GM23338 (cell line): ENCODE results near the gene ADSS1. TPM values are rescaled to one million over a fixed set of nuclear protein-coding genes. Genes with fewer than 3 reads are reported as not detected.

Experiments used
- ATAC-seq: fragments of 200-7000 bp; cut with Tn5 transposase; 3 replicates; pipeline ENCODE4 v1.9.1; 2020
- DNase-seq: peaks from one replicate; pipeline ENCODE4 v3.0.0-alpha.2; 2015; ENCODE audit warnings: low spot score
- H2AFZ ChIP-seq: fragments of 200-600 bp; sonication (generic); 2 replicates; pipeline ENCODE4 v1.8.0; 2016; ENCODE audit warnings: antibody characterized with exemption, mild to moderate bottlenecking, moderate library complexity
- H3F3A ChIP-seq: fragments of 200-600 bp; sonication (generic); replicated peaks from 2 replicates; pipeline ENCODE4 v1.8.0; 2017; ENCODE audit warnings: antibody characterized with exemption, mixed run types, low read depth
- H3K27ac ChIP-seq: fragments of 200-600 bp; sonication (generic); 2 replicates; pipeline ENCODE4 v1.6.1; 2016; ENCODE audit warnings: low read depth
- H3K27me3 ChIP-seq: fragments of 200-600 bp; sonication (generic); 2 replicates; pipeline ENCODE4 v1.8.0; 2016; ENCODE audit warnings: mild to moderate bottlenecking, mixed run types, moderate library complexity; ENCODE audit not compliant: insufficient read depth
- H3K36me3 ChIP-seq: fragments of 200-600 bp; sonication (generic); 2 replicates; pipeline ENCODE4 v1.8.0; 2016; ENCODE audit warnings: mild to moderate bottlenecking; ENCODE audit not compliant: insufficient read depth
- H3K4me1 ChIP-seq: fragments of 200-600 bp; sonication (generic); 2 replicates; pipeline ENCODE4 v1.8.0; 2016; ENCODE audit warnings: mild to moderate bottlenecking, moderate library complexity; ENCODE audit not compliant: insufficient read depth
- H3K4me2 ChIP-seq: fragments of 200-600 bp; sonication (generic); 2 replicates; pipeline ENCODE4 v1.7.1; 2017; ENCODE audit warnings: mixed run types
- H3K4me3 ChIP-seq: fragments of 200-600 bp; sonication (generic); 2 replicates; pipeline ENCODE4 v1.6.1; 2016; ENCODE audit warnings: mixed run types
- H3K79me2 ChIP-seq: fragments of 200-600 bp; sonication (generic); replicated peaks from 2 replicates; pipeline ENCODE4 v1.8.0; 2017; ENCODE audit warnings: mild to moderate bottlenecking; ENCODE audit not compliant: insufficient read depth
- H3K9me2 ChIP-seq: fragments of 200-600 bp; sonication (generic); 2 replicates; pipeline ENCODE4 v1.8.0; 2017; ENCODE audit not compliant: insufficient read depth
- H4K20me1 ChIP-seq: fragments of 200-600 bp; sonication (generic); replicated peaks from 2 replicates; pipeline ENCODE4 v1.8.0; 2017; ENCODE audit warnings: mild to moderate bottlenecking; ENCODE audit not compliant: insufficient read depth
- H3K27ac Mint-ChIP-seq: 2 replicates; pipeline ENCODE4 v1.8.0; 2020; ENCODE audit warnings: inconsistent platforms, mild to moderate bottlenecking, moderate library complexity, mixed read lengths
- H3K27me3 Mint-ChIP-seq: 3 replicates; pipeline ENCODE4 v1.8.0; 2022; ENCODE audit warnings: low read depth, mild to moderate bottlenecking, moderate library complexity, mixed read lengths, inconsistent platforms; ENCODE audit not compliant: insufficient read depth, poor library complexity
- H3K36me3 Mint-ChIP-seq: 3 replicates; pipeline ENCODE4 v1.8.0; 2021; ENCODE audit warnings: low read depth, mild to moderate bottlenecking, inconsistent platforms, moderate library complexity, mixed read lengths
- H3K4me1 Mint-ChIP-seq: 3 replicates; pipeline ENCODE4 v1.8.0; 2020; ENCODE audit warnings: mild to moderate bottlenecking, inconsistent platforms, mixed read lengths
- H3K4me3 Mint-ChIP-seq: 3 replicates; pipeline ENCODE4 v1.8.0; 2021; ENCODE audit warnings: moderate library complexity, mild to moderate bottlenecking, inconsistent platforms, mixed read lengths
- H3K9me3 Mint-ChIP-seq: 3 replicates; pipeline ENCODE4 v1.8.0; 2020; ENCODE audit warnings: moderate library complexity, mild to moderate bottlenecking, inconsistent platforms, mixed read lengths
- CREB1 ChIP-seq: fragments of 250-450 bp; sonication (Bioruptor Pico); IDR thresholded peaks from 2 replicates; pipeline ENCODE4 v1.5.0; 2020; ENCODE audit warnings: low read depth, mild to moderate bottlenecking, moderate library complexity
- NANOG ChIP-seq: IDR thresholded peaks from 2 replicates; pipeline ENCODE4 v1.6.1; 2016; ENCODE audit warnings: antibody characterized with exemption, borderline replicate concordance
- POLR2AphosphoS5 ChIP-seq: IDR thresholded peaks from 2 replicates; pipeline ENCODE4 v1.6.1; 2016; ENCODE audit warnings: antibody characterized with exemption, low read depth
- STAT1 ChIP-seq: IDR thresholded peaks from one replicate; pipeline ENCODE4 v1.6.1; 2016; ENCODE audit warnings: antibody characterized with exemption; ENCODE audit not compliant: unreplicated experiment
- ZNF331 ChIP-seq: fragments of 250-450 bp; sonication (Bioruptor Pico); IDR thresholded peaks from 2 replicates; pipeline ENCODE4 v1.5.0; 2020; ENCODE audit warnings: low read depth, mild to moderate bottlenecking, moderate library complexity
- polyA plus RNA-seq: library from polyadenylated mRNA; unstranded; fragments of >200 nt; fragmentation: Nextera tagmentation; extraction: Ambion mirVana; gene quantifications from 2 replicates; pipeline ENCODE4 v1.2.1, GENCODE V29; 2016
- total RNA-seq: library from RNA; depleted of rRNA; stranded (reverse); fragments of >200 nt; shearing (Covaris generic); gene quantifications from 2 replicates; pipeline ENCODE4 v1.2.3, GENCODE V29; 2014
- TF ChIP-seq, protein P1 (sequence below): fragments of 250-450 bp; sonication (Bioruptor Pico); IDR thresholded peaks from 2 replicates; pipeline ENCODE4 v1.5.0; 2020; ENCODE audit warnings: mild to moderate bottlenecking, moderate library complexity
- TF ChIP-seq, protein P2 (sequence below): IDR thresholded peaks from 2 replicates; pipeline ENCODE4 v1.6.1; 2016; ENCODE audit warnings: antibody characterized with exemption

Gene ADSS1
- total and polyA plus RNA-seq, 2 experiments from 2014 or later: 9.5 to 11.6 TPM

DNA sequence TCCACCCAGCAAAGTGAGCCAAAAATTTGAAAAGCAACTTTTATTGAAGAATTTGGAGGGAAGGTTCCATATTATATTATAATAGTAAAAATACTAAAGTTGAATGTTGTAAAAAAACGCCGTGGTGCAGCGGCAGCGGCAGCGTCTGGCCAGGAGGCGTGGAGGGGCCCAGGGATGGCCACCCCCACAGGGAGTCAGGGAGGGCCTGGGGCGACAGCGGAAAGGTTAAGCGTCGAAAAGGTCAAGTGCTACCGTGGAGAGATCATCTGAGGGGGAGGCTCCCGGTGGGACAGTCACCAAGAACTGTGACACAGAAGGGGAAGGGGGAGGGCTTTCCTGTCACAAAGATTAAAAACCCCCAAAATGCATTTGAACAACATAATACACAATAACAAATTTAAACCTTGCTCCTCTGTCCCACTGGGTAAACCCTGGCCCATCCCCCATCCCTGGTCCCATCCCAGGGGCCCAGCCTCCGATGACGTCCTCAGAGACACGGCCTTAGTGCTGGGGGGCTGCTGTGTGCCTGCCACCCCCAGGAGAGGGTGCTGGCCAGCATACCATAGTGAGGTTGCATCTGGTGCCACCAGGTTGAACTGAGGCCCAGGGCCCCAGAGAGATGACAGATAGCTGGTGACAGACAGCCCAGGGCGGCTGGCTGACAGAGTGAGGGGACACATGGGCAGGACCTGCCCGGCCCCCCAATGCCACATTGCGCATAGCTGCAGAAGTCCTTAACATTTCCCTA is 45.5 kb downstream of the ADSS1 start:
- Histone ChIP-seq H3K4me2 (peak overlapping the region; percentile 14; the same call in 1 of the 2 replicates), H3F3A (peaks cover 9% of the 10 kb centered on the region; the same call in 1 of the 2 replicates), H4K20me1 (no peaks in the 10 kb centered on the region), H3K36me3 (0 out of 2 replicates have a peak, but pooled peaks cover 5% of the 10 kb centered on the region), H3K4me1 (peaks cover 11% of the 10 kb centered on the region), H3K9me2 (no peaks in the 10 kb centered on the region; the same call in 1 of the 2 replicates), H3K27me3 (no peaks in the 10 kb centered on the region), H3K79me2 (no peaks in the 10 kb centered on the region), H2AFZ (no peak overlapping the region), H3K4me3 (no peak overlapping the region), H3K27ac (no peak overlapping the region)
- Mint-ChIP-seq H3K27ac (peak overlapping the region; percentile 90; the same call in 1 of the 2 replicates), H3K9me3 (peaks cover 12% of the 10 kb centered on the region), H3K27me3 (peaks cover 3% of the 10 kb centered on the region), H3K4me1 (peaks cover 17% of the 10 kb centered on the region), H3K4me3 (no peak overlapping the region), H3K36me3 (peaks cover 51% of the 10 kb centered on the region)
- TF ChIP-seq CREB1 (CRISPR knock-in tag) (no peak), ZNF331 (no peak), POLR2AphosphoS5 (no peak), STAT1 (no peak), NANOG (no peak)
- TF ChIP-seq, protein P1, sequence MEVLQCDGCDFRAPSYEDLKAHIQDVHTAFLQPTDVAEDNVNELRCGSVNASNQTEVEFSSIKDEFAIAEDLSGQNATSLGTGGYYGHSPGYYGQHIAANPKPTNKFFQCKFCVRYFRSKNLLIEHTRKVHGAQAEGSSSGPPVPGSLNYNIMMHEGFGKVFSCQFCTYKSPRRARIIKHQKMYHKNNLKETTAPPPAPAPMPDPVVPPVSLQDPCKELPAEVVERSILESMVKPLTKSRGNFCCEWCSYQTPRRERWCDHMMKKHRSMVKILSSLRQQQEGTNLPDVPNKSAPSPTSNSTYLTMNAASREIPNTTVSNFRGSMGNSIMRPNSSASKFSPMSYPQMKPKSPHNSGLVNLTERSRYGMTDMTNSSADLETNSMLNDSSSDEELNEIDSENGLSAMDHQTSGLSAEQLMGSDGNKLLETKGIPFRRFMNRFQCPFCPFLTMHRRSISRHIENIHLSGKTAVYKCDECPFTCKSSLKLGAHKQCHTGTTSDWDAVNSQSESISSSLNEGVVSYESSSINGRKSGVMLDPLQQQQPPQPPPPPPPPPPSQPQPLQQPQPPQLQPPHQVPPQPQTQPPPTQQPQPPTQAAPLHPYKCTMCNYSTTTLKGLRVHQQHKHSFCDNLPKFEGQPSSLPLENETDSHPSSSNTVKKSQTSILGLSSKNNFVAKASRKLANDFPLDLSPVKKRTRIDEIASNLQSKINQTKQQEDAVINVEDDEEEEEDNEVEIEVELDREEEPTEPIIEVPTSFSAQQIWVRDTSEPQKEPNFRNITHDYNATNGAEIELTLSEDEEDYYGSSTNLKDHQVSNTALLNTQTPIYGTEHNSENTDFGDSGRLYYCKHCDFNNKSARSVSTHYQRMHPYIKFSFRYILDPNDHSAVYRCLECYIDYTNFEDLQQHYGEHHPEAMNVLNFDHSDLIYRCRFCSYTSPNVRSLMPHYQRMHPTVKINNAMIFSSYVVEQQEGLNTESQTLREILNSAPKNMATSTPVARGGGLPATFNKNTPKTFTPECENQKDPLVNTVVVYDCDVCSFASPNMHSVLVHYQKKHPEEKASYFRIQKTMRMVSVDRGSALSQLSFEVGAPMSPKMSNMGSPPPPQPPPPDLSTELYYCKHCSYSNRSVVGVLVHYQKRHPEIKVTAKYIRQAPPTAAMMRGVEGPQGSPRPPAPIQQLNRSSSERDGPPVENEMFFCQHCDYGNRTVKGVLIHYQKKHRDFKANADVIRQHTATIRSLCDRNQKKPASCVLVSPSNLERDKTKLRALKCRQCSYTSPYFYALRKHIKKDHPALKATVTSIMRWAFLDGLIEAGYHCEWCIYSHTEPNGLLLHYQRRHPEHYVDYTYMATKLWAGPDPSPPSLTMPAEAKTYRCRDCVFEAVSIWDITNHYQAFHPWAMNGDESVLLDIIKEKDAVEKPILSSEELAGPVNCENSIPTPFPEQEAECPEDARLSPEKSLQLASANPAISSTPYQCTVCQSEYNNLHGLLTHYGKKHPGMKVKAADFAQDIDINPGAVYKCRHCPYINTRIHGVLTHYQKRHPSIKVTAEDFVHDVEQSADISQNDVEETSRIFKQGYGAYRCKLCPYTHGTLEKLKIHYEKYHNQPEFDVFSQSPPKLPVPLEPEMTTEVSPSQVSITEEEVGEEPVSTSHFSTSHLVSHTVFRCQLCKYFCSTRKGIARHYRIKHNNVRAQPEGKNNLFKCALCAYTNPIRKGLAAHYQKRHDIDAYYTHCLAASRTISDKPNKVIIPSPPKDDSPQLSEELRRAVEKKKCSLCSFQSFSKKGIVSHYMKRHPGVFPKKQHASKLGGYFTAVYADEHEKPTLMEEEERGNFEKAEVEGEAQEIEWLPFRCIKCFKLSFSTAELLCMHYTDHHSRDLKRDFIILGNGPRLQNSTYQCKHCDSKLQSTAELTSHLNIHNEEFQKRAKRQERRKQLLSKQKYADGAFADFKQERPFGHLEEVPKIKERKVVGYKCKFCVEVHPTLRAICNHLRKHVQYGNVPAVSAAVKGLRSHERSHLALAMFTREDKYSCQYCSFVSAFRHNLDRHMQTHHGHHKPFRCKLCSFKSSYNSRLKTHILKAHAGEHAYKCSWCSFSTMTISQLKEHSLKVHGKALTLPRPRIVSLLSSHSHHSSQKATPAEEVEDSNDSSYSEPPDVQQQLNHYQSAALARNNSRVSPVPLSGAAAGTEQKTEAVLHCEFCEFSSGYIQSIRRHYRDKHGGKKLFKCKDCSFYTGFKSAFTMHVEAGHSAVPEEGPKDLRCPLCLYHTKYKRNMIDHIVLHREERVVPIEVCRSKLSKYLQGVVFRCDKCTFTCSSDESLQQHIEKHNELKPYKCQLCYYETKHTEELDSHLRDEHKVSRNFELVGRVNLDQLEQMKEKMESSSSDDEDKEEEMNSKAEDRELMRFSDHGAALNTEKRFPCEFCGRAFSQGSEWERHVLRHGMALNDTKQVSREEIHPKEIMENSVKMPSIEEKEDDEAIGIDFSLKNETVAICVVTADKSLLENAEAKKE (CRISPR knock-in tag): no peak
- TF ChIP-seq, protein P2, sequence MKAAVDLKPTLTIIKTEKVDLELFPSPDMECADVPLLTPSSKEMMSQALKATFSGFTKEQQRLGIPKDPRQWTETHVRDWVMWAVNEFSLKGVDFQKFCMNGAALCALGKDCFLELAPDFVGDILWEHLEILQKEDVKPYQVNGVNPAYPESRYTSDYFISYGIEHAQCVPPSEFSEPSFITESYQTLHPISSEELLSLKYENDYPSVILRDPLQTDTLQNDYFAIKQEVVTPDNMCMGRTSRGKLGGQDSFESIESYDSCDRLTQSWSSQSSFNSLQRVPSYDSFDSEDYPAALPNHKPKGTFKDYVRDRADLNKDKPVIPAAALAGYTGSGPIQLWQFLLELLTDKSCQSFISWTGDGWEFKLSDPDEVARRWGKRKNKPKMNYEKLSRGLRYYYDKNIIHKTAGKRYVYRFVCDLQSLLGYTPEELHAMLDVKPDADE: no peak
- ATAC-seq (no peak), DNase-seq (no peak)
